ENCODE measurements around the gene MYO1F.

Gene MYO1F

GRCh38 chr19:8489561-8490394 is 87.5 kb downstream of the MYO1F start:
- DNase-seq, result no peak

- no peak for DNase-seq
These were observed 88.9 kb downstream of the MYO1F start for GRCh38 chr19:8488365-8488764.

GRCh38 chr19:8487137-8487851 is 89.9 kb downstream of the MYO1F start:
- peak; percentile 36 to 47 for DNase-seq

GRCh38 chr19:8486661-8487136 is 90.5 kb downstream of the MYO1F start:
- DNase-seq, result no peak

- DNase-seq, result no peak
These were observed 91.5 kb downstream of the MYO1F start for GRCh38 chr19:8485561-8486371.

GRCh38 chr19:8484331-8484894 is 92.8 kb downstream of the MYO1F start:
- no peak for DNase-seq

GRCh38 chr19:8483165-8483564 is 94.1 kb downstream of the MYO1F start:
- DNase-seq, result no peak

GRCh38 chr19:8482696-8483095 is 94.5 kb downstream of the MYO1F start:
- no peak for DNase-seq

GRCh38 chr19:8481616-8482015 is 95.6 kb downstream of the MYO1F start:
- DNase-seq, result no peak

GRCh38 chr19:8481201-8481600 is 96.0 kb downstream of the MYO1F start:
- DNase-seq, result no peak

- no peak for DNase-seq
These were observed 98.6 kb downstream of the MYO1F start for GRCh38 chr19:8478598-8478997.

- DNase-seq, result no peak
These were observed 99.4 kb downstream of the MYO1F start for GRCh38 chr19:8477889-8478288.

GRCh38 chr19:8476524-8476923 is 100.7 kb downstream of the MYO1F start:
- DNase-seq, result no peak

GRCh38 chr19:8475005-8475404 is 102.2 kb downstream of the MYO1F start:
- DNase-seq, result no peak

- no peak for DNase-seq
These were observed 103.4 kb downstream of the MYO1F start for GRCh38 chr19:8473648-8474476.
